Stimulated activated memory B cell treated with anti-CD40 and anti-IgM and Interleukin-4, amounts not matched to agents 10 μg/mL and 1 μg/mL and 100 μg/mL, for 72 hours (primary cell): ENCODE results near the gene NR6A1.

Source experiments
- ATAC-seq: fragments of 150-1000 bp; cut with Tn5 transposase; 2 replicates; pipeline ENCODE4 v1.10.0; 2021
- H3K27ac Mint-ChIP-seq: one replicate; pipeline ENCODE4 v1.8.0; 2022; ENCODE audit warnings: mild to moderate bottlenecking, mixed read lengths
- H3K27me3 Mint-ChIP-seq: one replicate; pipeline ENCODE4 v1.8.0; 2022; ENCODE audit warnings: mixed read lengths
- H3K36me3 Mint-ChIP-seq: one replicate; pipeline ENCODE4 v1.8.0; 2022; ENCODE audit warnings: mixed read lengths
- H3K4me1 Mint-ChIP-seq: one replicate; pipeline ENCODE4 v1.8.0; 2022; ENCODE audit warnings: mixed read lengths
- H3K4me3 Mint-ChIP-seq: one replicate; pipeline ENCODE4 v1.8.0; 2022; ENCODE audit warnings: mild to moderate bottlenecking, moderate library complexity, mixed read lengths
- H3K9me3 Mint-ChIP-seq: one replicate; pipeline ENCODE4 v1.8.0; 2022; ENCODE audit warnings: mixed read lengths

The NR6A1 gene

DNA sequence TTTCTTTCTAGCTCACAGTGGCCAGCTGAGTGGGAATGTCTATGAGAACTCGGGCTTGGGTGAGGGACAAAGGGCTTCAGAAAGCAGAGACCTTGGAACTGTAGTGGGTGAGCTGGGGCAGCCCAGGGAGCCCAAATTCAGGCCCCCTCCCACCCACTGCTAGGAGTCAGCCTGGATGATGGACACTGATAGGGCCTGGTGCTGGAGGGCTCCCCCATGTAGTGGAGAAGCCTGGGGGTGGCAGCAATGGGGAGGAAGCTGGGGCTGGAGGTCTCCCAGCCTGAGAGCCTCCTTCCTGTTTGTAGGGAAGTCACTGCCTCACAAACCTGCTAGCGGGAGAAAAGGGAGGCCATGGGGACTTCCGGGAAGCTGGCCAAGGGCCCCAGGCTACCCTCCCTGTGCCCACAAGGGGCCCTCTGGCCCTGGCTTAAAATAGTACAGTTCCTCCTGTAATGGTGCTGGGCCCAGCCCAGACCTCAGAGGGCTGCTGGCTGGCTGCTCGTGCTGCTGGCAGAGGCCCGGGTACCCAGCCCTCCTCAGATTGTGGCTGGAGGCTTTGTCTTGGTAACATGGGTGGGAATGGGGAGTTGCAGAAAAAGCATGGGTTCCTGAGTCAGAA, 257.6 kb downstream of the NR6A1 start:
- Mint-ChIP-seq H3K27me3 (peaks cover 18% of the 10 kb centered on the region), H3K27ac (no peak overlapping the region), H3K36me3 (no peaks in the 10 kb centered on the region), H3K4me1 (peaks cover 7% of the 10 kb centered on the region), H3K9me3 (no peaks in the 10 kb centered on the region), H3K4me3 (no peak overlapping the region)
- no peak for ATAC-seq

DNA sequence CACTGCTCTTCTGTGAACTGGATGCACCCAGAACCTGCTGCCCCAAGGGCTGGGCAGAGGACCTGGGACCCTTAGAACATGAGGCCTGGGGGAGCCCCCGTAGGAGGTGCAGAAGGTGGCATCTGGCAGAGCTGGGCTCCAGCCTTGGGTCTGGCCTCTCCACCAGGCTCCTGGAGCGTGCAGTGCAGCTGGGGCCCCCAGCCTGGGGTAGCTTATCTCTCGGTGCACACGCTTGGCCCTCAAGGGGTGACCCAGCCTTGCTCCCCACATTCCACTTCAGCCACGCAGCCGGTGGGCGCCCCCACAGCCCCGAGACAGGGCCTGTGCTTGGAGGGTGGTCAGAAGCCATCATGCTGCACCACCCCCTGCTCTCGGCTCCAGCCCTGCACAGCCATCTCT, 258.3 kb downstream of the NR6A1 start:
- no peak for ATAC-seq
- Mint-ChIP-seq H3K27ac (no peak overlapping the region), H3K27me3 (peaks cover 18% of the 10 kb centered on the region), H3K4me3 (no peak overlapping the region), H3K4me1 (peaks cover 7% of the 10 kb centered on the region), H3K36me3 (no peaks in the 10 kb centered on the region), H3K9me3 (no peaks in the 10 kb centered on the region)

DNA sequence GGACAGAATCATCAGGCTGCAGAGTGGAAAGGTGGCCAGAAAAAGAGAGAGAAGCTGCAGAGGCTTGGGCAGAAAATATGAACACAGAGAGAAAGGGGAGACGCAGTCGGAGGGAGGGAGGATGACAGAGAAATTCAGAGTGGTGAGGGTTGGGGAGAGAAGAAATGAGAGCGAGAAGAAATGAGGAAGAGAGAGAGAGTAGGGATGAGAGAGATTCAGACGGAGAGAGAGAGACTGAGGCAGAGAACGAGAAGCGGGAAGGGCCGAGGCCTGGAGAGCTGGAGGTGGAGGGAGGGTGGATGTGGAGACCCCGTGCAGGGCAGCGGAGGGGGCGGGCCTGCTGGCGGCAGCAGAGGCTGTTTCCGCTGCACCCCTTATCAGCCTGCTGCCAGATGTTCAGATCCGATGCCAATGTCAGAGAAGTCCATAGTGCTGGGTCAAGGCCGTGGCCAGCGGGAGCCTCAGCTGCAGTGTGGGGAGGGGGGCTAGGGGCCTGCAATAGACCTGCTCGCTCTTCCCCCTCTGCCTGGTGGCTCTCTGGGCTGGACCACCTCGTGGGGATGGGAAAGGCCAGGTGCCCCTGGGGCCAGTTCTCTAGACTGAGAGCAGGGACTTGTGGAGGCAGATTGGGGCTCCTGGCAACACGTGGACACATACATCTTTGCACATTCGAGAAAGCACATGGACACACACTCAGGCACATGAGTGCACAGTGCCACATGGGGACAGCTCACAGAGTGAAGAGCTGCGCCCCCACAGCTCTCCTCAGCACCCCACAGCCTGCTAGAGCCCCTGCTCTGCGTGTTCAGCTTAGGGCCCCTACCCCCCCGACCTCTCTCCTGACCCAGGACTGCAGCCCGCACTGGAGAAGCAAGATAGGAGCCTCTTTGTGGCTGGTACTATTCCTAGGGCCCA, 259.0 kb downstream of the NR6A1 start:
- ATAC-seq, result peak; percentile 14
- H3K27me3 Mint-ChIP-seq, result peaks cover 25% of the 10 kb centered on the region
- H3K27ac Mint-ChIP-seq, result no peak overlapping the region
- no peak overlapping the region for H3K4me3 Mint-ChIP-seq
- peaks cover 7% of the 10 kb centered on the region for H3K4me1 Mint-ChIP-seq
- H3K36me3 Mint-ChIP-seq, result no peaks in the 10 kb centered on the region
- H3K9me3 Mint-ChIP-seq, result no peaks in the 10 kb centered on the region

DNA sequence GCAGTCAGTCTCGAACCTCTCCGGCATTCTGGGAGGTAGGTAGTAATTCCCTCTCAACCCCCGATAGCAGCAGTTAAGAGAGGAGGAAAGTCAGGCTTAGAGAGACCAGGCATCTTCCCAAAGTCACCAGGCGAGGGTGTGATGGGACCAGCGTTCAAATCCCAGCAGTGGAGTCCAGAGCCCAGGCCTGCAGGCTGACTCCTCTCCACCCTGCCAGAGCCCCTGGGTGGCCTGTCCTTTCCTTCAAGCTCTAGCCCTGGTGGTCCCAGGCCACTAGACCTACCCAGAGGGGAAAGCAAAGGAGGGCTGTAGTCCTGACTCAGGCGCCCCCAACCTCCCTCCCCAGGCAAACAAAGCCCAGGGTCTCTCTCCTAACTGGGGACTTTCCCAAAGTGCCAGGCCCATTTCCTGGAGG, 259.7 kb downstream of the NR6A1 start:
- Mint-ChIP-seq H3K4me3 (no peak overlapping the region), H3K4me1 (peaks cover 7% of the 10 kb centered on the region), H3K27ac (no peak overlapping the region), H3K36me3 (no peaks in the 10 kb centered on the region), H3K27me3 (peaks cover 32% of the 10 kb centered on the region), H3K9me3 (no peaks in the 10 kb centered on the region)
- ATAC-seq, result peak; percentile 17

DNA sequence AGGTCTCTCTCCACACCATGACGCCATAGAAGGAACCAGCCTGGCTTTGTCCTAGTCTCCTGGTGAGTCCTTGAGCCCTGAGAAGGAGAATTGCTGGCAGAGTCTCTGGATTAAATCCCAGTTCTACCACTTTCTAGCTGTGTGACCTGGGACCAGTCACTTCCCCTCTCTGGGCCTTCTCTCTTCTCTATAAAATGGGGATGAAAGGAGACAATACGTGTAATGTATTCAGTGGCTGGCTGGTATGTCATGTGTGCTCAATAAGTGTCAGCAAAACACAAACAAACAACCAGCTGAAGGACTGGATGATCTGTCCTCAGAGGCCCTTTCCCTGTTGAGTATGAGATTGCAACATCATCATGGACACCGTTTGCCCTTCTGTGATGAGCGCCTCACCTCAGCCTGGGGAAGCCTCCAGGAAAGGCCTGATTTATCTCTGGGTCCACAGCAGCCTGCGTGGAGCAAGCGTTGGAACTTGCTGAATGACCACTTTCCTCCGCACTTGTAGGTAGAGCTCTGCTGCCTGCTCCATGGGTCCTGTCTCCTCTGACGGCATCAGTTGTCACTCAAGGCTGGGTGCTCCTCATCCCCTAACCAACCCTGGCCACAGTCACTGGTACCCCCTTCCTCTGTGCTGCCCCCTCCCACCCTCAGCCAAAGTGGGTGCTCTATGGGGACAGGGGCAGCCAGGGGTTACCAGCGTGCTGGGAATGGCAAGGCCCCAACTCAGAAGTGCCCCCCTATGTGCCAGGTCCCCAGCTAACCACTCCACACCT, 260.3 kb downstream of the NR6A1 start:
- no peaks in the 10 kb centered on the region for H3K36me3 Mint-ChIP-seq
- peaks cover 38% of the 10 kb centered on the region for H3K27me3 Mint-ChIP-seq
- no peak overlapping the region for H3K4me3 Mint-ChIP-seq
- no peak for ATAC-seq
- no peak overlapping the region for H3K27ac Mint-ChIP-seq
- H3K4me1 Mint-ChIP-seq, result peaks cover 7% of the 10 kb centered on the region
- H3K9me3 Mint-ChIP-seq, result no peaks in the 10 kb centered on the region

DNA sequence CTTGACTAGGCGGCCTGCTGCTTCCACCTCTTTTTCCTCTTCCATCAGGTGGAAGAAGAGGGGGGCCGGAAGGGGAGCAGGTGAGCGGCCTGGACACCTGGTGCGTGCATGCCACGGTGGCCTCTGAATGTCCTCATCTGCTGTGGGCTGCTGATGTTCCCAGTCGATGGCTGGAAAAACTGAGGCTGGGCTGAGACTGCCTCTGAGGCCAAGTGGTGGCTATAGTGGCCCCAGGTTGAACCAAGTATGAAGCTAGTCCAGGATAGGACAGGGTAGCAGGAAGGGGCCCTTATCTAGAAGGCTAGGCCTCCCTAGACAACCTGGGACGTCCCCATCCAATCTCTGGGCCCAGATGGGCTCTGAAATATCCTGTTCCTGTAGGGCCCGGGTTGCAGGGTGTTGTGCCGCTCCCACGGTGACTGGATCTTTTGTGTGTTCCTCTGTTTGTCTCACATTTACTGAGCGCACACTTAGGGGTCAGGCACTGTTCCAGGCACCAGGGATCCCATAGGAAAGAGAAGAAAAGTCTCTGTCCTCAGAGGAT, 263.2 kb downstream of the NR6A1 start:
- Mint-ChIP-seq H3K9me3 (no peaks in the 10 kb centered on the region), H3K27me3 (peaks cover 63% of the 10 kb centered on the region), H3K27ac (no peak overlapping the region), H3K4me3 (no peak overlapping the region), H3K4me1 (peaks cover 15% of the 10 kb centered on the region), H3K36me3 (peaks cover 7% of the 10 kb centered on the region)
- ATAC-seq, result no peak

DNA sequence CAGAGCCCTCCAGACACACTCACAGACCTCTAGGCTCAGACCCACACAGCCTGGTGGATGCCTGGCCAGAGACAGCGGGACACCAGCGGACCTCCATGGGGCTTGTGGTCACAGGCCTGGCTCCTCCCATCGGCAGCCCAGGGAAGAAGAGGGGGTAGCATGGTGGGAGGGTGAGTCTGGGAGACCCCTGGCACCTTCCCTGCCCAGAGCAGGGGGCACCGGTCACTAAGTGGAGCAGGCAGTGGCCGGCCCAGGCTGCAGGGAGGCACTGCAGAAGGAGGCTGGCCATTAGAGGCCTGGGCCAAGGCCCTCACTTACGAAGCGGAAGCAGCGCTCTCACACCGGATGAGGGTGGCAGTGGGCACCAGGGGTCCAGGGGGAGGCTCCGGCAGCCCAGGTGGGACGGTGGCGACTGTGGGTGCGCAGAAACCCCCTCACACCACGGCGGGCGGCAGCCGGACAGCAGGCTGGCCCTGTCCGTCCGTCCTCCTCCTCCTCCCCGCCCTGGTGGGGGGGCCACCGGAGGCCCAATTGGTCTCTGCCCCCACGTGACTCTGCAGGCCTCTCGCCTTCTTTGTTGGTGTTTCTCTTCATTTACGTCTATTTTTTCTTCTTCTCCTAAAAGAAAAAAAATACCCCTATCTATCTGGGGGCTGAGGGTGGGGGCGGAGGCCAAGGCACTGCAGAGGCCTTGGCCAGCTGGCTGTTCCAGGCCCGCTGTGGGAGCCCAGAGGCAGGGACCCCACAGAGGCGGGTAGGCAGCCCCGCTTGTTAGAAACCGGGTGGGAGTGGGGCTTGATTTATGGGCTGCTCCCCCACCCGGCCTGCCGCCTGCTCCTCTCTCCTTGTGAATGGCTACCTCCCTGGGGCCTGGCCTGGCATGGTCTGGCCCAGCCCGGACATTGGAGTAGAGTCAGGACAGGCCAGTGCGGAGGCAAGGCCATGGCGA, 263.9 kb downstream of the NR6A1 start, which contains the start of gene NR5A1:
TSS of gene NR5A1 (minus strand) at position 469 of the 949 bp plus-strand sequence. CDS start 4,004 bp downstream, outside the sequence.
- H3K4me1 Mint-ChIP-seq, result peaks cover 15% of the 10 kb centered on the region
- ATAC-seq, result peak; percentile 17
- H3K4me3 Mint-ChIP-seq, result no peak within 1 kb of the TSS
- H3K36me3 Mint-ChIP-seq, result peaks cover 7% of the 10 kb centered on the region
- no peak within 1 kb of the TSS for H3K27ac Mint-ChIP-seq
- peaks cover 68% of the 10 kb centered on the region for H3K27me3 Mint-ChIP-seq
- no peaks in the 10 kb centered on the region for H3K9me3 Mint-ChIP-seq

DNA sequence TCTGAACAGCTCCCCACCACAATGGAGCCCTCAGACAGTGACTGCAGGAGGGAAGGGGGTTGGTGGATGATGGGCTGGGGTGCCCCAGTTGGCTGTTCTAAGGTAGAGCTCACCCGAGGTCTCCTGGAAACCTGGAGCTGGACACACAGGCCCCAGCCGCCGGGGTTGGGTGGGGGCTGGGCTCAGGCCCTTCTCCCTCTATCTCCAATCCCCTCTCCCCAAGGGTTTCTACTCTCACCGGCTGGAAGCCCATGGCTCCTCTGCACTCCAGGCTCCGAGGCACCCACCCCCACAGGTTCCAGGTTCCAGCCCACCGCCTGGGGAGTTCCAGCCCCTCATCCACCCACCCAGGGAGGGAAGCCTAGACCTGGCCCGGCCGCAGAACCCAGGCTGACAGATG, 264.7 kb downstream of the NR6A1 start:
- H3K27ac Mint-ChIP-seq, result no peak overlapping the region
- H3K36me3 Mint-ChIP-seq, result peaks cover 7% of the 10 kb centered on the region
- peaks cover 8% of the 10 kb centered on the region for H3K4me1 Mint-ChIP-seq
- H3K9me3 Mint-ChIP-seq, result no peaks in the 10 kb centered on the region
- ATAC-seq, result no peak
- peaks cover 68% of the 10 kb centered on the region for H3K27me3 Mint-ChIP-seq
- H3K4me3 Mint-ChIP-seq, result no peak overlapping the region

DNA sequence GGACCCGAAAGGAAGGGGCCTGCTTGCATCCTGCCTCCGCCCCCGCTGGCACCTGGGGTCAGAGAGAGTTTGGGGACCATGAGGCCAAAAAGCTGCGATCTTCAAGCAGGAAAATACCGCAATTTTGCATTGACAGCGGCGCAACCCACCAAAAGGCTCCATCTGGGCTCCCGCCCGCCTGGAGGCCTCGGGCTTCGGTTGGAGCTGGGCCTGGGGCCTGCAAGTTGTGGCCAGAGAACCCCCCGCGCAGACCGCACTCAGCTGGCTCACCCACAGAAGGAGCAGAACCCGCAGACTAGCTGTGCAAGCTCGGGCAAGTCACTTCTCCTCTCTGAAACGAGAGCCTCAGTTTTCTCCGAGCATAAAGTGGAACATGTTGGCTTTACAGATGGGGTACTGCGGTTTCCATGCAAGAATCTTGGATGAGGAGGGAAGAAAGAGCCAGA, 265.2 kb downstream of the NR6A1 start:
- no peak for ATAC-seq
- no peak overlapping the region for H3K27ac Mint-ChIP-seq
- H3K9me3 Mint-ChIP-seq, result no peaks in the 10 kb centered on the region
- H3K27me3 Mint-ChIP-seq, result peaks cover 68% of the 10 kb centered on the region
- no peak overlapping the region for H3K4me3 Mint-ChIP-seq
- H3K36me3 Mint-ChIP-seq, result peaks cover 7% of the 10 kb centered on the region
- H3K4me1 Mint-ChIP-seq, result peaks cover 11% of the 10 kb centered on the region

DNA sequence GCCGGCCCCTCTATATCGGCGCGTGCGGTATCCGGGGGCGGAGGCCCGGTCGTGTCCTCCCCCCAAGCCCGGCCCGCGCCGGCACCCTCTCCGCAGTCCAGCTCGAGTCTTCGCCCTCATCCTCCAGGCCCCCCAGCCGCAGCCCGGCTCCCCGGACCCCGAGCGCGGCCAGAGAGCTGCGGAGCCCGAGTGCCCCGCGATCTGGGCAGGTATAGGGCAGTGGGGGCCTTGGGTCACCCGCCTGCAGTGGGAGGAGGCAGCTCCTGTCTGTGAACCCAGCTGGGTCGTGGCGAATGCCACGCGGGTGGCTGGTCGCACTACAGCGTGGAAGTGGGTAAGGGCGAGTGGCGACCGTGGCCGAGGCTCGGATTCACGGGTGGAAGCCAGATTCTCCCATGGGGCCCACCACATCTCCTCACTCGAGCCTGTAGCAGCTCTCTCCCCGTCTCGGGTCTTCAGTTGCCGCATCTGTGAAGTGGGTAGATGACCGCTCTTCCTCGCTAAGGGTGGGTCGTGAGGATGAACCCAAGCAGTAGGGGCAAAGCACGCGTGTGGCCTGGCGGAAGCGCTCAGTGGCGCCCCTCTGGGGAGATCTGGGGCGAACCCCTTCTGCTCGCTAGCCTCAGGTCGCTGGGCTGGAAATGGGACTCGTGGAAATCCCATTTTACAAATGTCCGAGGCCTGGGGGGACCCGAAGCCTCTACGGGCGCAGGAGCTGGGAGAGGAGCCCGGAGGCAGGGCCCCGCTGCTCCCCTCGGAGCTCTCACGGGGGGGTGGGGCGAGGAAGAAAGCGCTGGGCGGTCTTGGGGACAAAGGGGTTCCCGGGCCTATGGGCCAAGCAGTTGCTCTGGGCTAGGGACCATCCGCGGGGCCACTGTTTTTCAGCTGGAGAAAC, 265.9 kb downstream of the NR6A1 start:
- H3K36me3 Mint-ChIP-seq, result peaks cover 7% of the 10 kb centered on the region
- H3K9me3 Mint-ChIP-seq, result no peaks in the 10 kb centered on the region
- peaks cover 71% of the 10 kb centered on the region for H3K27me3 Mint-ChIP-seq
- H3K27ac Mint-ChIP-seq, result no peak overlapping the region
- peaks cover 15% of the 10 kb centered on the region for H3K4me1 Mint-ChIP-seq
- peak overlapping the region; percentile 41 for H3K4me3 Mint-ChIP-seq
- peak; percentile 7 for ATAC-seq

DNA sequence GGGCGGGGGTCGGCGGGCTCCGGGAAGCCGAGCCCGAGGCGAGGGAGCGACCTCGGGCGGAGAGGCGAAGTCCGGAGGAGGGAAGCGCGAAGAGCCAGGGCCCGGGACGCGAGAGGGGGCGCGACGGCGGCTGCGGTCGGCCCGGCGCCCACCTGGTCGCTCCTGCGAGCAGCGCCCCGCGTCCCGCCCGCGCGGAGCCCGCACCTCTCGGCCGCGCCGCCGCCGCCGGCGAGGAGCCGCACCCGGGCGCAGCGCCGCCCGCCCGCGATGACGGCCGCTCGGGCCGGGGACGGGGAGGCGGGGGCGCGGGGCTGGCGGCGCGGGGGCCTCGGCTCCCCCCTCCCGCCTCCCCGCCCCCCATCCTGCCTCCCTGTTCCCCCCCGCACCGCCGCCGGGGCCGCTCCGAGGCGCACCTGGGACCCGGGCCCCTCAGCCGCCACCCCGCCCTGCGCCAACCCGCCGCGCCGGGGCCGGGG, 266.5 kb downstream of the NR6A1 start:
- peak; percentile 1 for ATAC-seq
- Mint-ChIP-seq H3K36me3 (peaks cover 7% of the 10 kb centered on the region), H3K4me3 (no peak overlapping the region), H3K27me3 (peaks cover 77% of the 10 kb centered on the region), H3K27ac (no peak overlapping the region), H3K4me1 (peaks cover 19% of the 10 kb centered on the region), H3K9me3 (no peaks in the 10 kb centered on the region)

DNA sequence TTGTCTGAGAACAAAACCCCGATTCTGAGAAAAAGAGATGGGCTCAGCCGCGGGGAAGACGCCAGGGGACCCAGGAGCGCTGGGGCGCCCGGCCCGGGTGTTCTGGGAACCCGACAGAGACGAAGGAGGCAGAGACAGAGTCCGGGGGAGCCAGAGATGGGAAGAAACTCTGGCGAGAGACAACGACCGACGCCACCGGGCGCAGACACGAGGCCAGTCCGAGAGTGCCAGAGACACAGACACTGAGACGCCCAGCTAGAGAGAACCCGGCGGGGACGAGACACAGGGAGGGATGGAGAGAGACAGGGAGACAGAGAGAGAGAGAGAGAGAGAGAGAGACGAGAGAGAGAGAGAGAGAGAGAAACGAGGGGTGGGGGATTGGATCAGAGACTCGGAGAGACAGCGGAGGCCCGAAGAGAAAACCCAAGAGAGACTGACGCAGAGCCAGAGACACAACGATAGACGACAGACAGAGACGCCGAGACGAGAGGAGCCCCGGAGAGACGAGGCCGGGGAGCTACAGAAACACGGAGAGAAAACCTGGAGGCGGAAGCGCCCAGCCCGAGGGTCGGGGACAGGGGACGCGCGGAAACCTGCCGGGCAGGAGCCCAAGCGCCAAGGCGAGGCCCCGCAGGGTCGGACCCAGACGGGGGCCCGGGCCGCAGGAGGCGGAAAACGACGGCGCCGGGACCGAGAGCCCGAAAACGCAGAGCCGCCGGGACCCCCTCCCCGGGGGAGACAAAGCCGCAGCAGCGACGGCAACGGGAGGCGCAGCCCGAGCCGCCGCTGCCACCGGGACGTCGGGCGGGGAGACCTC, 267.2 kb downstream of the NR6A1 start:
- H3K27ac Mint-ChIP-seq, result peak overlapping the region; percentile 26
- peaks cover 25% of the 10 kb centered on the region for H3K4me1 Mint-ChIP-seq
- H3K27me3 Mint-ChIP-seq, result peaks cover 82% of the 10 kb centered on the region
- no peak for ATAC-seq
- no peaks in the 10 kb centered on the region for H3K9me3 Mint-ChIP-seq
- peak overlapping the region; percentile 77 for H3K4me3 Mint-ChIP-seq
- peaks cover 7% of the 10 kb centered on the region for H3K36me3 Mint-ChIP-seq
